ENCODE measurements around the gene YPEL4.

DNA sequence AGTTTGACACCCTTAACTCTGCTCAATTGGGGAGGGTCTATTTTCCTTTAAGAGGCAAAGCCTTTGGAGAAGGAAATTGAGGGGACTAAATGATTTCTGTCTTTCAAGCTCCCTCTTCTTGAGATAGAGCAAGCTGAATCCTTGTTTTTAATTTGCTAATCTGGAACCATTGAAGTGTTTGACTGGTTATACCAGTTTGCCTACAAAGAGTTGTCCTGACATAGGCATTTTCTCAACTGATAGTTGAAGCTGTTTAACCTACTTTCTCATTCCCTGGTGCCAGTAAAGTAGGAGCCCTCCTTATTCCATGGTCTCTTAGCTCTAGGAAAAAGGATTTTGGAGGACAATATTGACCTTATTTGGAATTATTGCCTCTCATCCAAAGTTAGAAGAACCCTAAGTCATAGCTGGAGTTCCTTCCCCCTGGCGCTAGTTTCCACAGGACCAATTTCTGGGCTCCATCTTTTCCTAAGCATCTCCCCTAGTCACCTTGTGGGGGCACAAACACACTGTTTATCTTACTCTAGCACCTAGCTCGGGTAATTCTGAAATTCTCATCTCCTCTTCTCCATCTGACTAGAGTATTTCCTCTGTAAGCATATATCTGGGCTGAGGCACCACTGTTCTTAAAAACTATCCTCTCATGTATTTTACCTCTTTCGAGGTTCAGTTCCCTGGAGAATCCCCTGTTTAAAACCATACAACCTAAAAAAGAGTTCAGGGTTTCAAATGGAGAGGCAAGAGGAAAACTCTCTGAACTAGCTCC lies 25.6 kb upstream of the YPEL4 start:
- TF ChIP-seq, protein P1, sequence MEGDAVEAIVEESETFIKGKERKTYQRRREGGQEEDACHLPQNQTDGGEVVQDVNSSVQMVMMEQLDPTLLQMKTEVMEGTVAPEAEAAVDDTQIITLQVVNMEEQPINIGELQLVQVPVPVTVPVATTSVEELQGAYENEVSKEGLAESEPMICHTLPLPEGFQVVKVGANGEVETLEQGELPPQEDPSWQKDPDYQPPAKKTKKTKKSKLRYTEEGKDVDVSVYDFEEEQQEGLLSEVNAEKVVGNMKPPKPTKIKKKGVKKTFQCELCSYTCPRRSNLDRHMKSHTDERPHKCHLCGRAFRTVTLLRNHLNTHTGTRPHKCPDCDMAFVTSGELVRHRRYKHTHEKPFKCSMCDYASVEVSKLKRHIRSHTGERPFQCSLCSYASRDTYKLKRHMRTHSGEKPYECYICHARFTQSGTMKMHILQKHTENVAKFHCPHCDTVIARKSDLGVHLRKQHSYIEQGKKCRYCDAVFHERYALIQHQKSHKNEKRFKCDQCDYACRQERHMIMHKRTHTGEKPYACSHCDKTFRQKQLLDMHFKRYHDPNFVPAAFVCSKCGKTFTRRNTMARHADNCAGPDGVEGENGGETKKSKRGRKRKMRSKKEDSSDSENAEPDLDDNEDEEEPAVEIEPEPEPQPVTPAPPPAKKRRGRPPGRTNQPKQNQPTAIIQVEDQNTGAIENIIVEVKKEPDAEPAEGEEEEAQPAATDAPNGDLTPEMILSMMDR (IDR thresholded peaks at IDR 0.05), result no peak
- no peak for TF ChIP-seq POLR2A (IDR thresholded peaks at IDR 0.05)

All from esophagus squamous epithelium (tissue), 4 donors.